IMR-90 (cell line): ENCODE results near the gene TUFM. TPM values are rescaled to one million over a fixed set of nuclear protein-coding genes. Genes with fewer than 3 reads are reported as not detected.

Experiments
- ATAC-seq: fragments of 200-7000 bp; cut with Tn5 transposase; 2 replicates; pipeline ENCODE4 v1.9.1; 2020; ENCODE audit warnings: low read depth, mild to moderate bottlenecking, moderate library complexity
- BruUV-seq: library from RNA; stranded (reverse); fragments of 400-500 nt; replicated peaks from 2 replicates; lab custom pipeline; 2021; lab: Mats Ljungman, UMichigan
- CTCF ChIA-PET: fragments of 300-600 bp; formaldehyde crosslinking; extraction: SDS; loops from one replicate; lab custom pipeline; 2021; ENCODE audit warnings: antibody characterized with exemption; lab: Yijun Ruan, JAX
- POLR2A ChIA-PET: fragments of 300-600 bp; sonication (Branson Sonifier 250); formaldehyde crosslinking; loops from one replicate; lab custom pipeline; 2022; ENCODE audit warnings: antibody characterized with exemption; ENCODE audit not compliant: unreplicated experiment; lab: Charles Lee
- DNase-seq: peaks from one replicate; pipeline ENCODE4 v3.0.0; 2013
- H2AFZ ChIP-seq: replicated peaks from 2 replicates; pipeline ENCODE3; 2013; ENCODE audit warnings: low read length, mild to moderate bottlenecking; ENCODE audit not compliant: poor library complexity
- H2AK5ac ChIP-seq: 2 replicates; pipeline ENCODE4 v1.6.1; 2013; ENCODE audit warnings: low read depth, low read length, inconsistent platforms
- H2AK9ac ChIP-seq: replicated peaks from 2 replicates; pipeline ENCODE3; 2013; ENCODE audit warnings: mild to moderate bottlenecking, low read depth, low read length, moderate library complexity; ENCODE audit not compliant: poor library complexity
- H2BK120ac ChIP-seq: 2 replicates; pipeline ENCODE4 v1.6.1; 2013; ENCODE audit warnings: low read depth, low read length, inconsistent platforms
- H2BK15ac ChIP-seq: 3 replicates; pipeline ENCODE4 v1.6.1; 2013; ENCODE audit warnings: low read depth, low read length, inconsistent platforms
- H2BK20ac ChIP-seq: 2 replicates; pipeline ENCODE4 v1.6.1; 2013; ENCODE audit warnings: low read depth, mild to moderate bottlenecking, inconsistent platforms, low read length, moderate library complexity
- H2BK5ac ChIP-seq: 2 replicates; pipeline ENCODE4 v1.6.1; 2013; ENCODE audit warnings: mild to moderate bottlenecking, low read depth, low read length, inconsistent platforms; ENCODE audit not compliant: poor library complexity, severe bottlenecking
- H3K14ac ChIP-seq: replicated peaks from 2 replicates; pipeline ENCODE4 v1.6.1; 2013; ENCODE audit warnings: low read depth, low read length, inconsistent platforms
- H3K18ac ChIP-seq: 2 replicates; pipeline ENCODE4 v1.6.1; 2013; ENCODE audit warnings: low read depth, low read length, control low read depth
- H3K23ac ChIP-seq: 2 replicates; pipeline ENCODE4 v1.6.1; 2013; ENCODE audit warnings: low read depth, low read length, inconsistent platforms
- H3K27ac ChIP-seq: 2 replicates; pipeline ENCODE4 v1.5.1; 2013; ENCODE audit warnings: mild to moderate bottlenecking, control low read depth, low read length; ENCODE audit not compliant: insufficient read depth
- H3K27me3 ChIP-seq: 2 replicates; pipeline ENCODE4 v1.6.1; 2013; ENCODE audit warnings: low read length; ENCODE audit not compliant: control insufficient read depth, insufficient read depth
- H3K36me3 ChIP-seq: 2 replicates; pipeline ENCODE4 v1.6.1; 2013; ENCODE audit warnings: low read length, mixed read lengths; ENCODE audit not compliant: control insufficient read depth, insufficient read depth
- H3K4ac ChIP-seq: 2 replicates; pipeline ENCODE4 v1.6.1; 2013; ENCODE audit warnings: low read depth, low read length, inconsistent platforms
- H3K4me1 ChIP-seq: 2 replicates; pipeline ENCODE4 v1.6.1; 2013; ENCODE audit warnings: low read length, mixed read lengths; ENCODE audit not compliant: control insufficient read depth, insufficient read depth
- H3K4me2 ChIP-seq: 2 replicates; pipeline ENCODE4 v1.6.1; 2013; ENCODE audit warnings: low read depth, mild to moderate bottlenecking, control low read depth, low read length, moderate library complexity
- H3K4me3 ChIP-seq: 2 replicates; pipeline ENCODE4 v1.5.1; 2013; ENCODE audit warnings: low read depth, mild to moderate bottlenecking, control low read depth, low read length, moderate library complexity; ENCODE audit not compliant: insufficient read depth
- H3K56ac ChIP-seq: 2 replicates; pipeline ENCODE4 v1.6.1; 2013; ENCODE audit warnings: low read length, inconsistent platforms; ENCODE audit not compliant: insufficient read depth; ENCODE audit errors: extremely low read depth
- H3K79me1 ChIP-seq, 2 experiments: 2 replicates each; pipeline ENCODE4 v1.6.1; 2013; ENCODE audit warnings: low read length in 2 of 2, inconsistent platforms in 1 of 2, low read depth in 1 of 2
- H3K9ac ChIP-seq: 2 replicates; pipeline ENCODE4 v1.6.1; 2013; ENCODE audit warnings: low read depth, low read length, control low read depth
- H3K9me1 ChIP-seq: 2 replicates; pipeline ENCODE4 v1.6.1; 2013; ENCODE audit warnings: low read length, inconsistent platforms; ENCODE audit not compliant: insufficient read depth
- H3K9me3 ChIP-seq: 2 replicates; pipeline ENCODE4 v1.6.1; 2013; ENCODE audit warnings: low read length; ENCODE audit not compliant: control insufficient read depth, insufficient read depth
- H4K20me1 ChIP-seq: 2 replicates; pipeline ENCODE4 v1.6.1; 2013; ENCODE audit warnings: low read length, inconsistent platforms; ENCODE audit not compliant: insufficient read depth
- H4K5ac ChIP-seq: 2 replicates; pipeline ENCODE4 v1.6.1; 2013; ENCODE audit warnings: mild to moderate bottlenecking, low read depth, low read length, control low read depth
- H4K8ac ChIP-seq, 2 experiments: 2 replicates each; pipeline ENCODE4 v1.6.1; 2013; ENCODE audit warnings: low read depth in 2 of 2, low read length in 2 of 2, control low read depth in 1 of 2, inconsistent platforms in 1 of 2
- H4K91ac ChIP-seq: 2 replicates; pipeline ENCODE4 v1.6.1; 2013; ENCODE audit warnings: low read depth, low read length, inconsistent platforms; ENCODE audit not compliant: insufficient read depth
- BHLHE40 ChIP-seq: fragments of 150-350 bp; IDR thresholded peaks from 2 replicates; pipeline ENCODE4 v1.6.1; 2016; ENCODE audit warnings: mild to moderate bottlenecking, low read depth, low read length
- CHD1 ChIP-seq: IDR thresholded peaks from 2 replicates; pipeline ENCODE4 v1.6.1; 2012; ENCODE audit warnings: low read depth, low read length, improper control_type of control experiment
- CTCF ChIP-seq: conservative IDR thresholded peaks from 2 replicates; pipeline ENCODE4 v1.5.1; 2012; ENCODE audit warnings: mild to moderate bottlenecking, low read depth, low read length, improper control_type of control experiment
- FOS ChIP-seq: fragments of 150-350 bp; IDR thresholded peaks from 2 replicates; pipeline ENCODE4 v1.6.1; 2016; ENCODE audit warnings: low read depth, low read length
- MAFK ChIP-seq: IDR thresholded peaks from 2 replicates; pipeline ENCODE4 v1.6.1; 2012; ENCODE audit warnings: low read depth, low read length, improper control_type of control experiment
- MAZ ChIP-seq: IDR thresholded peaks from 2 replicates; pipeline ENCODE4 v1.6.1; 2012; ENCODE audit warnings: low read depth, mild to moderate bottlenecking, low read length, improper control_type of control experiment, moderate library complexity, borderline replicate concordance
- MXI1 ChIP-seq: IDR thresholded peaks from 2 replicates; pipeline ENCODE4 v1.6.1; 2012; ENCODE audit warnings: low read depth, mild to moderate bottlenecking, low read length, moderate library complexity, borderline replicate concordance
- NFE2L2 ChIP-seq: fragments of 150-350 bp; IDR thresholded peaks from 2 replicates; pipeline ENCODE4 v1.6.1; 2016; ENCODE audit warnings: low read depth, mild to moderate bottlenecking, low read length
- POLR2A ChIP-seq: IDR thresholded peaks from 2 replicates; pipeline ENCODE4 v1.6.1; 2012; ENCODE audit warnings: mild to moderate bottlenecking, low read depth, low read length
- RAD21 ChIP-seq: IDR thresholded peaks from 2 replicates; pipeline ENCODE4 v1.6.1; 2012; ENCODE audit warnings: low read length, improper control_type of control experiment
- RFX5 ChIP-seq: IDR thresholded peaks from 2 replicates; pipeline ENCODE4 v1.8.0; 2012; ENCODE audit warnings: low read depth, mild to moderate bottlenecking, low read length, moderate library complexity
- SMC3 ChIP-seq: fragments of 150-350 bp; IDR thresholded peaks from 2 replicates; pipeline ENCODE4 v1.6.1; 2016; ENCODE audit warnings: low read depth, mild to moderate bottlenecking, antibody characterized with exemption, low read length, moderate library complexity
- USF2 ChIP-seq: fragments of 150-350 bp; IDR thresholded peaks from 2 replicates; pipeline ENCODE4 v1.6.1; 2017; ENCODE audit warnings: mild to moderate bottlenecking, antibody characterized with exemption, low read length, low read depth
- WGBS, 2 experiments: methylation state at CpG; one replicate each; pipeline versions ENCODE4 v1.1.5 to v1.1.7; 2013; ENCODE audit warnings: missing lambda C conversion rate in 2 of 2; ENCODE audit not compliant: insufficient read length in 1 of 2; ENCODE audit errors: extremely low coverage in 2 of 2; 5-methylcytosine and 5-hydroxymethylcytosine counted together
- dilution Hi-C: fragments of 300-500 bp; cut with HindIII; formaldehyde crosslinking; loops from one replicate; pipeline ENCODE4 v1.14.3; 2018; ENCODE audit warnings: low sequenced_read_pairs; ENCODE audit not compliant: unreplicated experiment
- in situ Hi-C: fragments of 300-500 bp; cut with MboI; formaldehyde crosslinking; loops from 3 replicates; pipeline ENCODE4 v1.14.3; 2019; ENCODE audit warnings: low sequenced_read_pairs, inconsistent platforms, mixed read lengths
- intact Hi-C: fragments of 100-400 bp; cut with micrococcal nuclease; formaldehyde crosslinking; loops from 2 replicates; pipeline ENCODE4 v1.10.0; 2022
- polyA plus RNA-seq, 3 experiments: library from polyadenylated mRNA; depleted of rRNA; stranded (reverse); fragments of >200 nt; gene quantifications; 2 replicates each; pipeline ENCODE4 v1.2.3, GENCODE V29; 2012; ENCODE audit warnings: low replicate concordance in 1 of 3
- total RNA-seq: library from RNA; depleted of rRNA; stranded (reverse); fragments of >200 nt; gene quantifications from 2 replicates; pipeline ENCODE4 v1.2.3, GENCODE V29; 2012

TUFM gene
- total and polyA plus RNA-seq, 2 of the 4 experiments (the other 2 are of a cell fraction), result 80.3 to 126 TPM

- peak within 1 kb of the TSS; percentile 96 for H3K56ac ChIP-seq
- intact Hi-C loops, result loop anchor here (5.0 kb wide), 2 partner anchors 40 to 125 kb away; partner anchors contain the start of gene SH2B1
- 0% methylated on average over 28 of the region's 91 CpGs; no CpG with 5 or more reads in 1 of the 2 experiments for WGBS, 2 experiments
- H4K20me1 ChIP-seq, result peaks cover 38% of the 10 kb centered on the region
- no peaks in the 10 kb centered on the region for H3K9me3 ChIP-seq
- peak within 1 kb of the TSS; percentile 99 for H3K14ac ChIP-seq
- no peak within 1 kb of the TSS for H2BK15ac ChIP-seq
- H2BK120ac ChIP-seq, result 0 out of 2 replicates have a peak within 1 kb of the TSS, but pooled peaks have one; percentile 33
- H4K91ac ChIP-seq, result peak within 1 kb of the TSS; percentile 89
- no TSS peak for BruUV-seq
- H3K27me3 ChIP-seq, result no peaks in the 10 kb centered on the region
- H2AK9ac ChIP-seq, result peak within 1 kb of the TSS; percentile 97
- POLR2A ChIA-PET, result interaction anchor here (0.6 kb wide), 3 partner anchors 25 to 1003 kb away, joined by 6 to 15 read pairs (median 7); no protein-coding TSS in a partner anchor
- H3K36me3 ChIP-seq, result peaks cover 19% of the 10 kb centered on the region
- H3K18ac ChIP-seq, result peak within 1 kb of the TSS; percentile 78
- H3K4me3 ChIP-seq, result peak within 1 kb of the TSS; percentile 69
- in situ Hi-C loops, result loop anchor here (5.0 kb wide), 1 partner anchor 120 kb away; no protein-coding TSS in a partner anchor
- CTCF ChIA-PET, result interaction anchor here (0.6 kb wide), 1 partner anchor 63 kb away, joined by 3 read pairs; no protein-coding TSS in a partner anchor
- H2BK20ac ChIP-seq, result 0 out of 2 replicates have a peak within 1 kb of the TSS, but pooled peaks have one; percentile 25
- H2BK5ac ChIP-seq, result peak within 1 kb of the TSS; percentile 92
- peaks cover 10% of the 10 kb centered on the region for H3K9me1 ChIP-seq
- H2AK5ac ChIP-seq, result peak within 1 kb of the TSS; percentile 77
- TF ChIP-seq USF2 (no peak), BHLHE40 (peak; percentile 70), NFE2L2 (0 out of 2 replicates have a peak, but pooled peaks have one; percentile 26), MXI1 (peak; percentile 75; the same call in 1 of the 2 replicates), POLR2A (peak; percentile 96), RAD21 (peak; percentile 33; the same call in 1 of the 2 replicates), CTCF (peak; percentile 20; the same call in 1 of the 2 replicates), CHD1 (no peak), SMC3 (no peak; the same call in 1 of the 2 replicates), MAZ (peak; percentile 88; the same call in 1 of the 2 replicates), FOS (no peak), RFX5 (no peak), MAFK (no peak)
- peak within 1 kb of the TSS; percentile 92 for H3K4ac ChIP-seq
- peak within 1 kb of the TSS; percentile 94 for H3K23ac ChIP-seq
- peak within 1 kb of the TSS; percentile 96 for H2AFZ ChIP-seq
- H3K9ac ChIP-seq, result peak within 1 kb of the TSS; percentile 97
- H3K79me1 ChIP-seq, result peaks cover 28 to 56% of the 10 kb centered on the region in 2 experiments
- DNase-seq (peak; percentile 96), ATAC-seq (peak; percentile 66)
- peak within 1 kb of the TSS; percentile 81 to 99 for H4K8ac ChIP-seq
- peaks cover 4% of the 10 kb centered on the region; the same call in 1 of the 2 replicates for H3K4me1 ChIP-seq
- dilution Hi-C loops, result no loop called here
- peak within 1 kb of the TSS; percentile 92 for H3K27ac ChIP-seq
- peak within 1 kb of the TSS; percentile 93 for H4K5ac ChIP-seq
- peak within 1 kb of the TSS; percentile 86 for H3K4me2 ChIP-seq
Measured at GRCh38 chr16:28822520-28823290, 23.4 kb downstream of the TUFM start, which contains the start of gene ATXN2L. Gene ATXN2L, plus strand, starts transcription at chr16:28822999. Its CDS starts 261 bp downstream, at chr16:28823260.
